Activated CD4-positive, alpha-beta T cell treated with anti-CD3 and anti-CD28 coated beads, Interleukin-2, amount 10 ng/mL, durations not matched to agents 24 days and 14 days (primary cell): ENCODE results near the gene CCDC92. TPM values are rescaled to one million over a fixed set of nuclear protein-coding genes. Genes with fewer than 3 reads are reported as not detected.

Source experiments
- DNase-seq: peaks from one replicate; pipeline ENCODE4 v3.0.0; 2022
- H3K27ac Mint-ChIP-seq: one replicate; pipeline ENCODE4 v1.8.0; 2022; ENCODE audit warnings: mild to moderate bottlenecking, mixed read lengths
- H3K27me3 Mint-ChIP-seq: one replicate; pipeline ENCODE4 v1.8.0; 2022; ENCODE audit warnings: mixed read lengths
- H3K36me3 Mint-ChIP-seq: one replicate; pipeline ENCODE4 v1.8.0; 2022; ENCODE audit warnings: low read depth, mild to moderate bottlenecking, mixed read lengths
- H3K4me1 Mint-ChIP-seq: one replicate; pipeline ENCODE4 v1.8.0; 2021; ENCODE audit warnings: mixed read lengths
- H3K4me3 Mint-ChIP-seq: one replicate; pipeline ENCODE4 v1.8.0; 2022; ENCODE audit warnings: mild to moderate bottlenecking, moderate library complexity, mixed read lengths
- H3K9me3 Mint-ChIP-seq: one replicate; pipeline ENCODE4 v1.8.0; 2021; ENCODE audit warnings: mixed read lengths
- intact Hi-C: fragments of 100-400 bp; cut with micrococcal nuclease; formaldehyde crosslinking; loops from one replicate; pipeline ENCODE4 v1.15.1; 2023
- total RNA-seq: library from RNA; stranded (reverse); gene quantifications from 2 replicates; pipeline ENCODE4 v1.2.3, GENCODE V29; 2022

CCDC92 gene
- total RNA-seq, 1 donor from 2014 or later = 7.3 TPM

DNA sequence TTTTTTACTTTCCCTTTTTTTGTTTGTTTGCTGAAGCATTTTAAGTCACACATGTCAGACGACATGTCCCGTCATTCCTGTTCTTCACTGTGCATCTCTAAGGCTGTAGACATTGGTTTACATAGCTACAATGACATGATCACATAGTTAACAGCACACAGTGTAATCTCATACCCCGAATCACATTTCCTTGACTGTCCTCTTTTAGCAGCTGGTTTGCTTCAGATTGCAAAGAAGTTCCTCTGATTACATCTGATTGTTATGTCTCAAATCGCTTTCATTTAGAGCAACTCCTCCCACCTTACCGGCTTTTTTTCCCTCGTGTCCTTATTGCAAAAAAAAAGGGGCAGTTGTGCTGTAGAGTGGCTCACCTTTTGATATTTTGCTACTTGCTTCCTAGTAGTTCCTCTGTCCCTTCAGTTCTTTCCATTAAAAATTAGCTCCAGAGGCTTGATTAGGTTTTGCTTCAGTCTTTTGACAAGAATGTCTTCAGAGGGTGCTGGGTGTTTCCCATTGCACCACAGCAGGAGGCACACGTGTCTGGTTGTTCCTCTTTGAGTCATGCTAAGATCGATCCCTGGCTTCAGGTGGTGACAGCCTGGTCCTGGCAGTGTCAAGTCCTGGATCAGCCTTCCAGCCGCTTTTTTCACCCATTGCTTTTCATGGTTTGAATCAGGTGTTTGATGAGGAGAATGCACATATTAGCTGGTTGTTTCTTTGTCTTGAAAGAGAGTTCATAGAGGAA lies 35.4 kb upstream of the CCDC92 start:
- peak overlapping the region; percentile 69 for H3K27ac Mint-ChIP-seq
- peak overlapping the region; percentile 32 for H3K4me3 Mint-ChIP-seq
- intact Hi-C loops = no loop called here
- H3K4me1 Mint-ChIP-seq = peaks cover 35% of the 10 kb centered on the region
- H3K36me3 Mint-ChIP-seq = peaks cover 30% of the 10 kb centered on the region
- H3K9me3 Mint-ChIP-seq = no peaks in the 10 kb centered on the region
- no peaks in the 10 kb centered on the region for H3K27me3 Mint-ChIP-seq
- DNase-seq = peak; percentile 61

GRCh38 chr12:124006846-124007713 lies 34.4 kb upstream of the CCDC92 start:
- DNase-seq = no peak
- Mint-ChIP-seq H3K36me3 (peaks cover 25% of the 10 kb centered on the region), H3K4me1 (peaks cover 35% of the 10 kb centered on the region), H3K27ac (peak overlapping the region; percentile 90), H3K27me3 (no peaks in the 10 kb centered on the region), H3K9me3 (no peaks in the 10 kb centered on the region), H3K4me3 (peak overlapping the region; percentile 72)
- intact Hi-C loops = no loop called here

DNA sequence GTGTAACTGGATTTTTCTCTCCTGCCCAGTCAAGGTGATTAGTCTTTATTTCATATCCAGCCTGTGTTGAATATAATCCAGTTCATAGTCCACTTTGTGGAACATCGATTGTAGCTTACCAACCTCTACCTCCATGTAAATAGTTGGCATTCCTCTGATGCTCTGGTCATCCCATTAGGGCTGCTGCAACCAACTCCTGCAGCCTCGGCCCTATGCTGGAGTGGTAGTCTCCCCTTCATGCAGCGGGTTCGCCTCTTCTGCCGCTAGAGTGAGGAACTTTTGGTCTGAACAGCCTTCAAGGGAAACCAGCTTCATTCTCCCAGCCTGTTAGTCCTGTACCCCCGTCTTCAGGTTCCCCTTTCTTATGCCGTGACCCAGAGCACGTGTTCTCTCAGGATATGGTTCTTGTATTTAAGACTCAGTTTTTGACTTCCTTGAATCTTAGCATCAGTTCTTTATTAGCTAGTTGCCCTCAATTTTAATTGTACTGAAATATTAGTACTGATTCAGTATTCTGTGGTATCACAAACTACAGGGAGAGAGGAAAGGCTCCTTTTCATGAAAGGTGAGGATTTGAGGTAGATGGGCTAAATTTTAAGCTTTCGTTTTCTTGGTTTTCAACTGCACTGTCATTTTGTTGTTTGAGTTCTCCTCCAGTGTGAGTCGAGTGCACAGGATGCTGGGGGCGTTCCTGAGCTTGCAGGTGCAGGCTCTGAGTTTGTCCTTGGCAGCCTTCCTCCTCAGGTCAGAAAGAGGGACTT lies 33.6 kb upstream of the CCDC92 start:
- Mint-ChIP-seq H3K27me3 (no peaks in the 10 kb centered on the region), H3K4me3 (peak overlapping the region; percentile 72), H3K27ac (peak overlapping the region; percentile 90), H3K36me3 (peaks cover 20% of the 10 kb centered on the region), H3K9me3 (no peaks in the 10 kb centered on the region), H3K4me1 (peaks cover 35% of the 10 kb centered on the region)
- peak; percentile 80 for DNase-seq
- intact Hi-C loops = no loop called here

DNA sequence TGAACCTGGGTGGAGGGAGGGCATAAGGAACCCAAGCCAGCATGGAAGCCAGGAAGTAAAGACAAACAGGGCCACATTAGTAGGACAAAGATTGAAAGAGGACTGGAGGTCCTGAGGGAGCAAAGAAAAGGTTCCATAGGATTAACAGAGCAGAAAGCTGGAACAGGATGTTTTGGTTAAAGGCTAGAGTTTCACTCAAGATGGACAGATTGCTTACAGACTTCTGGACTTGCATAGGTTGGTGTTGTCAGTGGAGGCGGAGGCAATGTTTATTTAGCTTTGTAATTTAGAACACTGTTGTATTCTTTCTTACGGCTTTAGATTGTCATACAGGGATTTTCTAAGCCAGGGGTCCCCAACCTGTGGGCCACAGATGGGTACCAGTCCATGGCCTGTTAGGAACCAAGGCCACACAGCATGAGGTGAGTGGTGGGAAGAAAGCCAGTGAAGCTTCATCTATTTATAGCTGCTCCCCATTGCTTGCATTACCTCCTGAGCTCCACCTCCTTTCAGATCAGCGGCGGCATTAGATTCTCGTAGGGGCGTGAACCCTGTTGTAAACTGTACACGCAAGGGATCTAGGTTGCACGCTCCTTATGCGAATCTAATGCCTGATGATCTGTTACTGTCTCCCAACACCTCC lies 31.7 kb upstream of the CCDC92 start:
- no peak for DNase-seq
- no peaks in the 10 kb centered on the region for H3K9me3 Mint-ChIP-seq
- intact Hi-C loops = no loop called here

DNA sequence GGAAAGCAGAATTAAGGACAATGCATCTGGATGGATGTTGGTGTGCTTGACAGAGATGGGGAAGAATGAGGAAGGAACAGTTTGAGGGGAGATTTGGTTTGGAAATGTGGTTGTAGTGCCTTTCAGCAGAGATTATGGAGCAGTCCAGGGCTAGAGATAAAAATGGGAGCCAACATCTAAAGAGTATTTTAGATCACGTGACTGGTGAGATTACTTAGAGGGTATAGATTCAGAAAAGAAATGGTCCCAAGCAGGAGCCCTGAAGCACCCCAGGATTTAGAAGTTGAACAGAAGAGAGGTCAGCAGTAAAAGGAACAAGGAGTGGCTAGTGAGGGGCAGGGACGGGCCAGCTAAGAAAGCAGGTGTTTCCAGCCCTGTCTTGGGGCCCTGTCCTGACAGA lies 30.0 kb upstream of the CCDC92 start:
- H3K4me1 Mint-ChIP-seq = peaks cover 19% of the 10 kb centered on the region
- H3K4me3 Mint-ChIP-seq = no peak overlapping the region
- H3K36me3 Mint-ChIP-seq = peaks cover 16% of the 10 kb centered on the region
- H3K27me3 Mint-ChIP-seq = no peaks in the 10 kb centered on the region
- no peaks in the 10 kb centered on the region for H3K9me3 Mint-ChIP-seq
- H3K27ac Mint-ChIP-seq = no peak overlapping the region
- intact Hi-C loops = no loop called here
- DNase-seq = no peak

More for the DNA sequence above, 31.7 kb upstream of the CCDC92 start:
- H3K4me3 Mint-ChIP-seq = no peak overlapping the region
- peaks cover 28% of the 10 kb centered on the region for H3K4me1 Mint-ChIP-seq
- H3K36me3 Mint-ChIP-seq = peaks cover 13% of the 10 kb centered on the region
- no peaks in the 10 kb centered on the region for H3K27me3 Mint-ChIP-seq
- no peak overlapping the region for H3K27ac Mint-ChIP-seq

DNA sequence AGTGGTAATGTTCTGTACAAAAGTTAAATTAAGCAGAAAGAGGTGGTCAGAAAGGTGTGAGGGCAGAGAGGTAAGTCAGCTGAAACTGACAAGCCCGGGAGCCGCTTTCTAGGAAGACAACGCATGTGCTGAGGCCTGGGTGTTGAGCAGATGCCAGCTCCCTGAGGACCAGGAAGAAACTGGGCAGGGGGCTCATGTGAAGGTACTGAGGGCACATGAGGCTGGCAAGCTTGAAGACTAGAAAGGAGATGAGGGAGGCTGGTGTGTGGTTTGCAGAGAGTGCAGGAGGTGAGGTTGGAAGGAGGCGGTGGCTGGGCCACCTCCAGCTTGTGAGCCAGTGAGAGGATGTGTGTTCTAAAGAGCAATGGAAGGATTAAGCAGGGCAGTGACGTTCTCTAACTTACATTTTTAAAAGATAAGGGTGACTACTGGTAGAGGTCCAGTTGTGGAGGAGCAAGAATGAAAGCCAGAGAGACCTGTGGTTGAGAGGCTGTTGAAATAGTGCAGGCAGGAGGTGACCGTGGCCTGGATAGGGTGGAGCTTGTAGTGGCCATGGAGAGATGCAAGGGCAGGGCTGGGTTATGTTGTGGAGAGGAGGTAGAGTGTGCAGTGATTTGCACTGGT lies 29.5 kb upstream of the CCDC92 start:
- H3K4me3 Mint-ChIP-seq = no peak overlapping the region
- H3K9me3 Mint-ChIP-seq = no peaks in the 10 kb centered on the region
- DNase-seq = no peak

GRCh38 chr12:124001343-124001742 lies 28.7 kb upstream of the CCDC92 start:
- H3K27me3 Mint-ChIP-seq = no peaks in the 10 kb centered on the region
- H3K4me1 Mint-ChIP-seq = peaks cover 14% of the 10 kb centered on the region
- no peak for DNase-seq
- H3K27ac Mint-ChIP-seq = no peak overlapping the region
- intact Hi-C loops = no loop called here
- no peaks in the 10 kb centered on the region for H3K9me3 Mint-ChIP-seq
- H3K4me3 Mint-ChIP-seq = no peak overlapping the region
- peaks cover 11% of the 10 kb centered on the region for H3K36me3 Mint-ChIP-seq

More for the DNA sequence above, 29.5 kb upstream of the CCDC92 start:
- intact Hi-C loops = no loop called here
- Mint-ChIP-seq H3K36me3 (peaks cover 15% of the 10 kb centered on the region), H3K27me3 (no peaks in the 10 kb centered on the region), H3K27ac (no peak overlapping the region), H3K4me1 (peaks cover 16% of the 10 kb centered on the region)

DNA sequence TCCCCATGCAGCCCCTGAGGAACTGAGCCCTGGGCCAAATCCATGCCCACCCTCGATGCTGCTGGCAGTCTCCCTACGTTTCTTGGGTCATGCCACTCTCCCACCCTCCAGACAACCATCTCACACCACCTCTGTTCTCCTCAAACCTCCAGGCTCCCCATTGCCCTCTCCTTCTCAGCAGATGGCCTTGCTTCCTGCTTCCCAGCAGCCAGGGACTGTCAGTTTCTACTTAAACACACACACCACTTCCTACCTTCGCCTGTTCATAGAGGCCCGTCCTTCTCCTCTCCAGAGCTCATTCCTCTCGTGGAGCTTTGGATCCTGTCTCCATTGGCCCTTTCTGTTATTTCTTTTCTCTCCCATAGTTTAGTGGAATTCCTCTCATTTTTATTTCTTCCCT lies 27.5 kb upstream of the CCDC92 start:
- intact Hi-C loops = no loop called here
- Mint-ChIP-seq H3K36me3 (peaks cover 5% of the 10 kb centered on the region), H3K4me3 (no peak overlapping the region), H3K9me3 (no peaks in the 10 kb centered on the region), H3K27ac (no peak overlapping the region), H3K4me1 (peaks cover 16% of the 10 kb centered on the region), H3K27me3 (no peaks in the 10 kb centered on the region)
- DNase-seq = no peak

GRCh38 chr12:123998991-123999359 lies 26.3 kb upstream of the CCDC92 start:
- Mint-ChIP-seq H3K27me3 (no peaks in the 10 kb centered on the region), H3K9me3 (no peaks in the 10 kb centered on the region), H3K27ac (no peak overlapping the region), H3K36me3 (peaks cover 5% of the 10 kb centered on the region), H3K4me3 (no peak overlapping the region), H3K4me1 (peaks cover 22% of the 10 kb centered on the region)
- intact Hi-C loops = no loop called here
- DNase-seq = no peak

- no peak overlapping the region for H3K27ac Mint-ChIP-seq
- H3K4me3 Mint-ChIP-seq = no peak overlapping the region
- no peak for DNase-seq
- intact Hi-C loops = no loop called here
- peaks cover 5% of the 10 kb centered on the region for H3K36me3 Mint-ChIP-seq
- H3K9me3 Mint-ChIP-seq = no peaks in the 10 kb centered on the region
- H3K27me3 Mint-ChIP-seq = no peaks in the 10 kb centered on the region
- peaks cover 22% of the 10 kb centered on the region for H3K4me1 Mint-ChIP-seq
Measured at GRCh38 chr12:123998344-123998990, 25.8 kb upstream of the CCDC92 start.

GRCh38 chr12:123997908-123998307 lies 25.3 kb upstream of the CCDC92 start:
- H3K9me3 Mint-ChIP-seq = no peaks in the 10 kb centered on the region
- DNase-seq = no peak
- H3K27ac Mint-ChIP-seq = no peak overlapping the region
- H3K4me3 Mint-ChIP-seq = no peak overlapping the region
- H3K27me3 Mint-ChIP-seq = no peaks in the 10 kb centered on the region
- H3K36me3 Mint-ChIP-seq = peaks cover 5% of the 10 kb centered on the region
- intact Hi-C loops = no loop called here
- peaks cover 22% of the 10 kb centered on the region for H3K4me1 Mint-ChIP-seq

- Mint-ChIP-seq H3K9me3 (no peaks in the 10 kb centered on the region), H3K27ac (no peak overlapping the region), H3K4me1 (peaks cover 22% of the 10 kb centered on the region), H3K36me3 (peaks cover 5% of the 10 kb centered on the region), H3K4me3 (no peak overlapping the region), H3K27me3 (no peaks in the 10 kb centered on the region)
- no peak for DNase-seq
- intact Hi-C loops = no loop called here
Measured at GRCh38 chr12:123997033-123997822, 24.6 kb upstream of the CCDC92 start.
